GM19372 (cell line): Measurements from ENCODE around the gene ATG7.

ENCODE experiments used
- ATAC-seq: cut with Tn5 transposase; IDR thresholded peaks from one replicate; pipeline ENCODE4 v1.9.1; 2021; ENCODE audit warnings: mild to moderate bottlenecking, low read depth, moderate library complexity; ENCODE audit not compliant: unreplicated experiment

ATG7 gene

DNA sequence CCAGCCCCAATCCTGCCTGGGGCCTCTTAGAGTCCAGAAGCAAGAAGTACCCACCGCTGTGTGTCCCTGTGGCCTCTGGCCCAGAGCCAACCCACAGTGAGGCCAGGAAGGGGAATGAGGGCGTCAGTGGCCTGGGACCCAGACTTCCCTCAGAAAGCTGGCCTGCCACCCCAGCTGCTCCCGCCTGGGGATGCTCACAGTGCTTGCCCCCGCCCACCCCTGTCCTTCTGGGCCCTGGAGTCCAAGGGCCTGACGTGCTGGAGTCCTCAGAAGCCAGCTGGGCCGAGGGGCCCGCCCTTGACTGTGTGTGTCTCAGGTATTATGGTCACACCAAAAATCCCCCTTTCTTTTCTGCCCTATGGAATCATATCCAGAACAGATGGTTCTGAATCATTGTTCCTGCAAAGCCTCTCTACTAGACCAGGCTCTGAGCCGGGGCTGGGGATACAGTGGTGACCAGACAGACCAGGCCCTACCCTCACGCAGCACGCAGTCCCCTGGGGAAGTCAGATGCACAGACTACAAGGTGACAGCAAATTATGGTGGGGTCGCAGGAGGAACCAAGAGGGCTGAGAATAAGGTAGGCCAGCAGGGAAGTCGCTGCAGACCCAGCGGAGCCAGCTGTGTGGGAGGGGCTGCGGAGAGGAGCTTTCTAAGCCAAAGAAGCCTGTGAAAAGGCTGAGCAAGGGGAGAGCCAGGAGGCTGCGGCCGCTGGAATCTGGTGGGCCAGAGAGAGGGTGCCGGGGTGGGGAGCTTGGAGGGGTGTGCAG lies 272.4 kb downstream of the ATG7 start:
- no peak for ATAC-seq

DNA sequence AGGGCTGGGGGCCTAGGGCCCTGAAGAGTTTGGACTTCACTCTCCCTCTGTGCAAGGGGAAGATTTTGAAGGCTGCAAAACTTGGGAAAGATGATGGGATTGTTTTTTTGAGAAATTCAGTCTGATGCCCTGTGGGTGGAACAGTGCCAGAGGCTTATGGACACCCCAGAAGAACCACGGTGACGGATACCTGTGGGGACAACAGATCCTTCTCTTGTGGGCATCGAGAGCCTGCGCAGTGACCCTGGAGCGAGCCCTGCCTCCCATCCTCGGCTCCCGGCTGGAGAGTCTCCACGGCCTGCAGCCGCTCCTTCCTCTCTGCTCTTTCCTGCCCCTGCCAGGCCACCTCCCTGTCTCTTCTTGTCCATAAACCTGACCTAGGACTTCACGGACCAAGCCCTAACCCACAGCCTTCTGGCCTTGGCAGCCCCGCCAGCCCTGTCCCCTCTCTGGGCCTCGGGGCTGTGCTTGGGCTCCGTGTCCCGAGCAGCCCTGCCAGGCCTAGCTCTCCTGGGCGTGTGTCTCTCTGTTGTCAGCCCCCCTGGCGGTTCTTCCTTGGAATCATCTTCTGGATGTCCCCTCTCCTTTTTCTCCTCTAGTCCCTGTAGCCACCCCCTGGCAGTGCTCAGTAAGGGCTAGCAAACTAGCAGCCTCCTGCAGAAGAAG lies 273.1 kb downstream of the ATG7 start:
- ATAC-seq = no peak

DNA sequence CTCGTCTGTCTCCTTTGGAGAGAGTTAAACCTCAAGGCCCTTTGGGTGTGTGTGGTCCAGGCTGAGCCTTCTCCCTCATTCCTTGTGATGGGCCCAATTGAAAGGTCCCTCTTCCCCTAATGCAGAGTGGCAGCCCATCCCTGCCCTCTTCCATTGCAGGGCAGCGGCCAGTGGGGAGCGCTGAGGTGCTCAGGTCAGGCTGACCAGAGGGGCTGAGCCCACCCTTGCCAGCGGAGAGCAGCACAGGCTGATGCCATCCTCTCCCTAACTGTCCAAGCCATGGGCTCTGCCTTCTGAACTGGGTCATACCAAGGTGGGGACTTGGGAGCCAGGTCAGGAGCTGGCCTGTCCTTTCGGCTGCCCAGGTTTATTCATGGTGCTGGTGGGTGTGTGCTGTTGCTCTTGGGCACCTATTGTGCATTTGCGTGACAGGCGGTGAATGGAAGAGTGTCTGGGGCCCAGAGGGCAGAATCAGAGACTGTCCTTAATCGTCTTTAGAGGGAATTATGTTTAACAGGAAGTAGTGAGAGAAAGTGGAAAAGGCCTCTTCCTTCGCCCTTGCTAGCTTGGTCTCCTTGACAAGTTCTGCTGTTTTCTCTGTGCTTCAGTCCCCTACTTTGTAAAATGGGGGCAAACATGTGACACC lies 274.6 kb downstream of the ATG7 start:
- ATAC-seq = no peak

GRCh38 chr3:11547498-11547897 lies 275.3 kb downstream of the ATG7 start:
- no peak for ATAC-seq

- no peak for ATAC-seq
These were observed 276.5 kb downstream of the ATG7 start for GRCh38 chr3:11548721-11549131.

GRCh38 chr3:11549580-11550140 lies 277.5 kb downstream of the ATG7 start:
- no peak for ATAC-seq

- no peak for ATAC-seq
These were observed 278.8 kb downstream of the ATG7 start for GRCh38 chr3:11551036-11551435.

- ATAC-seq = no peak
These were observed 280.4 kb downstream of the ATG7 start for GRCh38 chr3:11552289-11553264.

- ATAC-seq = no peak
These were observed 281.4 kb downstream of the ATG7 start for GRCh38 chr3:11553436-11554235.

DNA sequence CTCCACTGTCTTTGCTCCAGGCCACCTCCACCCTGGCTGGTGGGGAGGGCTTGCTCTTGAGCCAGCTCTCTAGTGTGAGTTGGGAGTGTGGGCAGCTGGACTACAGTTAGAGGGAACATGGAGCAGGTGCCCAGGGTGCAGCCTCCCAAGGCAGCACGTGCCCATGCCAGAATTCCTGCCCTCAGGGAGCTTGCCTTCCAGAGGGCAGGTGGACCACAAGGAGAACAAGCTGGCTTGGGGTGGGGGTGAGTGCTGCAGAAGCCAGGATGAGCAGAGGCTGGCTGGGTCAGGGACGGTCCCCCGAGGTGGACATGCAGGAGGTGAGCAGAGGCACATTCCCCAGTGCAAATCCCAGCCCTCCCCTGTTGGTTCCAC lies 282.0 kb downstream of the ATG7 start:
- no peak for ATAC-seq

DNA sequence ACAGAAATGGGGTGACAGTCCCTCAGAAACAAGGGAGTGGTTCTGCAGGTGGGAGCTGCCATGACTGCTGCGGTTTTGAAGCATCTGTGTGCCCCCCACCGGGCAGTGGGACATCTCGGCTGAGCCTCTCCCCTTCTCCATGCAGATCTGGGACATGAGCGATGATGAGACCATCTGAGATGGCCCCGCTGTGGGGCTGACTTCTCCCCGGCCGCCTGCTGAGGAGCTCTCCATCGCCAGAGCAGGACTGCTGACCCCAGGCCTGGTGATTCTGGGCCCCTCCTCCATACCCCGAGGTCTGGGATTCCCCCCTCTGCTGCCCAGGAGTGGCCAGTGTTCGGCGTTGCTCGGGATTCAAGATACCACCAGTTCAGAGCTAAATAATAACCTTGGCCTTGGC lies 282.5 kb downstream of the ATG7 start:
- ATAC-seq = no peak

DNA sequence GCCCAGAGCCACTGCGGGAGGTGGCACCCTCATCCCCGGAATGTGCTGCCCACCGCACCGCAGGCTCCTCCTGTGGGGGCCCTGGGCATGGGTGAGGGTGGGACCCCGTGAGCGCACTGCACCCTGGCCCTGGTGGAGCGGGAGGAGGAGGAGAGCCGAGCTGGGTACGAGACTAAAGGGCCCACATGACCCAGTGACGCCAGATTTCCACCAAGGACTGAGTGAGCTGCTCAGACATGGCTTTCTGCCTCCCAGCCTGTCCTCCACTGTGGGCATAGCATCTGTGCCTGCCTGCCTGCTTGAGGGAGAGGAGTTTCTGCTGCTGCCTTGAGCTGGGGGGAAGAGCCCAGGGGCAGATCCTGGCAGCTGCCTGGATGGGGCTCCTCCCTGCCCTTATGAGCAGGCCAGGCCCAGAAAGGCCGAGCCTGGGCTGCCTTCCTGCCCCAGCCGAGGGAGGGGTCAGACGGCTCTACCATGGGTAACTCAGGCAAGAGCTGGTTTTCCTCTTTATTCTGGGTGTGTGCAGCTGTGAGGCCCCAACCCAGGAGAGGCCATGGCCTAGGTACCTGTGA lies 283.1 kb downstream of the ATG7 start:
- no peak for ATAC-seq

- no peak for ATAC-seq
These were observed 283.9 kb downstream of the ATG7 start for GRCh38 chr3:11555881-11556633.

GRCh38 chr3:11556851-11557644 lies 284.9 kb downstream of the ATG7 start:
- ATAC-seq = no peak

DNA sequence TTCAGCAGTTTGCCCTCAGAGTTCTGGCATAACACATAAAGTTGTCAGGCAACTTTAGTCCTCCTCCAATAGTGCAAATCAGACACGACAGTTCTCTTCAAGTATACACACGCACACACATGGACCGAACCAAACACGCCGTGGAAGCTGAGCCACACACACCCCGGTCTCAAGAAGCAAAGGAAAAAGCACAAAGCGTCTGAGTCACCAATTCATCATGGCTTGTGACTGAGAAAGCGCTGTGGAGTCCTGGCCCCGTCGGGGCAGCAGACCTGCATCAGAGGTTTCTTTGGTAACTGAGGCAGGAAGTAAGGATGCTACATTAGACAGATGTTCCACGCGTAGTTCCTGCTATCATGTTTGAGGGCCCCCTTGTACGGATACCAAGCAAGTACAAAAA lies 285.8 kb downstream of the ATG7 start:
- no peak for ATAC-seq

GRCh38 chr3:11558411-11558903 lies 286.3 kb downstream of the ATG7 start:
- ATAC-seq = no peak
